ENCODE results near the gene MTARC2. TPM values are rescaled to one million over a fixed set of nuclear protein-coding genes. Genes with fewer than 3 reads are reported as not detected.

Gene MTARC2
- total and polyA plus RNA-seq, 2 of the 4 experiments (the other 2 are of a cell fraction), result 0.36 to 2.6 TPM

- no TSS peak for BruUV-seq (replicated peaks)
- no peak overlapping the region for H3K56ac ChIP-seq (ENCODE audit: extremely low read depth, insufficient read depth, low read length)
- H4K8ac ChIP-seq (ENCODE audit: low read depth in 2 of 2, low read length in 2 of 2), result no peak overlapping the region
- no peak for TF ChIP-seq BHLHE40 (IDR thresholded peaks at IDR 0.05; ENCODE audit: low read depth, low read length)
- no peak for TF ChIP-seq MAZ (IDR thresholded peaks at IDR 0.05; ENCODE audit: borderline replicate concordance, low read depth, low read length)
- no peak for TF ChIP-seq MAFK (IDR thresholded peaks at IDR 0.05; ENCODE audit: low read depth, low read length)
- TF ChIP-seq NFE2L2 (IDR thresholded peaks at IDR 0.05; ENCODE audit: low read depth, low read length), result no peak
- TF ChIP-seq RFX5 (IDR thresholded peaks at IDR 0.05; ENCODE audit: low read depth, low read length), result no peak
- no peak for TF ChIP-seq POLR2A (IDR thresholded peaks at IDR 0.05; ENCODE audit: low read depth, low read length)
- TF ChIP-seq ELK1 (IDR thresholded peaks at IDR 0.05; ENCODE audit: borderline replicate concordance, low read depth, low read length), result no peak
- no peak for TF ChIP-seq RAD21 (IDR thresholded peaks at IDR 0.05; ENCODE audit: low read length)
- TF ChIP-seq MXI1 (IDR thresholded peaks at IDR 0.05; ENCODE audit: borderline replicate concordance, low read depth, low read length), result no peak
- no peak for TF ChIP-seq SMC3 (IDR thresholded peaks at IDR 0.05; ENCODE audit: low read depth, low read length)
- no peak for TF ChIP-seq FOS (IDR thresholded peaks at IDR 0.05; ENCODE audit: low read depth, low read length)
- TF ChIP-seq CEBPB (IDR thresholded peaks at IDR 0.05; ENCODE audit: low read depth, low read length), result no peak
- no peak for TF ChIP-seq USF2 (IDR thresholded peaks at IDR 0.05; ENCODE audit: low read depth, low read length)
- H4K5ac ChIP-seq (ENCODE audit: low read depth, low read length), result no peak overlapping the region
- in situ Hi-C loops (cut with MboI; ENCODE audit: low sequenced_read_pairs) (no loop called here), dilution Hi-C loops (cut with HindIII; ENCODE audit: low sequenced_read_pairs, unreplicated experiment) (no loop called here), intact Hi-C loops (cut with micrococcal nuclease) (no loop called here)
- ChIA-PET CTCF (interaction anchor here (0.5 kb wide), 1 partner anchor 498 kb away, joined by 4 read pairs; no protein-coding TSS in a partner anchor), POLR2A (ENCODE audit: unreplicated experiment) (no interaction called here)
- ATAC-seq (ENCODE audit: low read depth) (no peak), DNase-seq (no peak)
- no peak overlapping the region for H3K4ac ChIP-seq (ENCODE audit: low read depth, low read length)
- H2BK5ac ChIP-seq (ENCODE audit: low read depth, low read length, poor library complexity, severe bottlenecking), result no peak overlapping the region
- no peaks in the 10 kb centered on the region for H3K9me1 ChIP-seq (ENCODE audit: insufficient read depth, low read length)
- H3K14ac ChIP-seq (replicated peaks; ENCODE audit: low read depth, low read length), result no peak overlapping the region
- no peak overlapping the region for H3K4me2 ChIP-seq (ENCODE audit: low read depth, low read length)
- no peaks in the 10 kb centered on the region; the same call in 1 of the 2 replicates for H3K27me3 ChIP-seq (ENCODE audit: control insufficient read depth, insufficient read depth, low read length)
- H3K23ac ChIP-seq (ENCODE audit: low read depth, low read length), result no peak overlapping the region
- H2AFZ ChIP-seq (replicated peaks; ENCODE audit: low read length, poor library complexity), result no peak overlapping the region
- H4K91ac ChIP-seq (ENCODE audit: insufficient read depth, low read depth, low read length), result no peak overlapping the region
- no peak overlapping the region for H3K18ac ChIP-seq (ENCODE audit: low read depth, low read length)
- H2BK120ac ChIP-seq (ENCODE audit: low read depth, low read length), result no peak overlapping the region
- H2AK5ac ChIP-seq (ENCODE audit: low read depth, low read length), result no peak overlapping the region
- no peak overlapping the region for H3K9ac ChIP-seq (ENCODE audit: low read depth, low read length)
- H3K27ac ChIP-seq (ENCODE audit: insufficient read depth, low read length), result no peak overlapping the region
- H4K20me1 ChIP-seq (ENCODE audit: insufficient read depth, low read length), result no peaks in the 10 kb centered on the region
- no peaks in the 10 kb centered on the region for H3K9me3 ChIP-seq (ENCODE audit: control insufficient read depth, insufficient read depth, low read length)
- H3K4me3 ChIP-seq (ENCODE audit: insufficient read depth, low read depth, low read length), result no peak overlapping the region
- H3K79me1 ChIP-seq (ENCODE audit: low read depth in 1 of 2, low read length in 2 of 2), result no peaks in the 10 kb centered on the region
- H2AK9ac ChIP-seq (replicated peaks; ENCODE audit: low read depth, low read length, poor library complexity), result no peak overlapping the region
- no peak overlapping the region for H2BK20ac ChIP-seq (ENCODE audit: low read depth, low read length)
- H2BK15ac ChIP-seq (ENCODE audit: low read depth, low read length), result no peak overlapping the region
- no peaks in the 10 kb centered on the region for H3K4me1 ChIP-seq (ENCODE audit: control insufficient read depth, insufficient read depth, low read length)
- H3K36me3 ChIP-seq (ENCODE audit: control insufficient read depth, insufficient read depth, low read length), result no peaks in the 10 kb centered on the region
Measured at GRCh38 chr1:220797044-220797443, 48.9 kb downstream of the MTARC2 start.
